ENCODE data around the gene STK16. TPM values are rescaled to one million over a fixed set of nuclear protein-coding genes. Genes with fewer than 3 reads are reported as not detected.
A peak's percentile ranks its signal among the peaks of the same experiment; 100 is the strongest.

The STK16 gene
- total and polyA plus RNA-seq, 2 of the 13 experiments (the other 11 are each of a cell fraction or from before 2014, with no cell fraction given) = 28.0 to 50.9 TPM

- no peak for TF ChIP-seq ZXDC (CRISPR knock-in tag; IDR thresholded peaks at IDR 0.05)
- peak; percentile 66; the same call in 1 of the 2 replicates for TF ChIP-seq CREM (IDR thresholded peaks at IDR 0.05)
- no peak for TF ChIP-seq CREM (CRISPR knock-in tag; IDR thresholded peaks at IDR 0.05)
- peak in 1 of 2 experiments; percentile 37; a peak in 1 of 4 replicates for TF ChIP-seq REST (IDR thresholded peaks at IDR 0.05; ENCODE audit: borderline replicate concordance in 1 of 2, low read depth in 1 of 2, low read length in 2 of 2)
- TF ChIP-seq ZNF83 (CRISPR knock-in tag; IDR thresholded peaks at IDR 0.05; ENCODE audit: borderline replicate concordance) = 0 out of 2 replicates have a peak, but pooled peaks have one; percentile 27
- no peak for TF ChIP-seq ZNF709 (CRISPR knock-in tag; IDR thresholded peaks at IDR 0.05)
- peak; percentile 62; the same call in 1 of the 2 replicates for TF ChIP-seq ZSCAN9 (CRISPR knock-in tag; IDR thresholded peaks at IDR 0.05; ENCODE audit: borderline replicate concordance)
- TF ChIP-seq POLR2AphosphoS5 (IDR thresholded peaks at IDR 0.05; ENCODE audit: low read depth, low read length) = peak; percentile 82
- TF ChIP-seq GABPB1 (CRISPR knock-in tag; IDR thresholded peaks at IDR 0.05) = peak; percentile 24; the same call in 1 of the 2 replicates
- TF ChIP-seq TRIM24 (CRISPR knock-in tag; IDR thresholded peaks at IDR 0.05) = no peak
- TF ChIP-seq NONO (IDR thresholded peaks at IDR 0.05) = no peak
- peak; percentile 95 for TF ChIP-seq NONO (CRISPR knock-in tag; conservative IDR thresholded peaks at IDR 0.05)
- peak; percentile 30; the same call in 1 of the 2 replicates for TF ChIP-seq CHD4 (IDR thresholded peaks at IDR 0.05; ENCODE audit: borderline replicate concordance, low read length)
- peak; percentile 18; the same call in 1 of the 2 replicates for TF ChIP-seq ETV5 (CRISPR knock-in tag; IDR thresholded peaks at IDR 0.05; ENCODE audit: borderline replicate concordance)
- peak; percentile 74; the same call in 1 of the 2 replicates for TF ChIP-seq ZNF766 (CRISPR knock-in tag; IDR thresholded peaks at IDR 0.05; ENCODE audit: borderline replicate concordance)
- 0 out of 2 replicates have a peak, but pooled peaks have one; percentile 8 for TF ChIP-seq KDM3A (CRISPR knock-in tag; IDR thresholded peaks at IDR 0.05; ENCODE audit: low read depth)
- peak; percentile 44; the same call in 1 of the 2 replicates for TF ChIP-seq SIN3A (IDR thresholded peaks at IDR 0.05; ENCODE audit: borderline replicate concordance, low read depth, low read length)
- TF ChIP-seq PTBP1 (IDR thresholded peaks at IDR 0.05; ENCODE audit: low read depth, low read length, poor library complexity, severe bottlenecking) = no peak
- TF ChIP-seq ZNF343 (CRISPR knock-in tag; IDR thresholded peaks at IDR 0.05) = no peak
- peak; percentile 60; the same call in 1 of the 2 replicates for TF ChIP-seq ZNF124 (CRISPR knock-in tag; IDR thresholded peaks at IDR 0.05)
- TF ChIP-seq ZNF501 (CRISPR knock-in tag; IDR thresholded peaks at IDR 0.05) = peak; percentile 63
- TF ChIP-seq MXI1 (IDR thresholded peaks at IDR 0.05; ENCODE audit: borderline replicate concordance, low read depth, low read length) = peak; percentile 52; the same call in 1 of the 3 replicates
- TF ChIP-seq POLR2A (IDR thresholded peaks at IDR 0.05; ENCODE audit: insufficient read depth in 1 of 2, low read depth in 2 of 2, low read length in 2 of 2) = peak in 1 of 2 experiments; percentile 48; a peak in 1 of 4 replicates
- peak; percentile 71 for TF ChIP-seq THAP11 (CRISPR knock-in tag; IDR thresholded peaks at IDR 0.05)
- no peak for TF ChIP-seq ATF7-NPFF (CRISPR knock-in tag; IDR thresholded peaks at IDR 0.05; ENCODE audit: low read depth)
Measured at GRCh38 chr2:219207884-219208740, 37.2 kb upstream of the STK16 start (continued).
